Ammon's horn (tissue), 1 donor: Measurements from ENCODE around the gene FAM120A.
"Not testable (repeated sequence)": the region's sequence is repeated elsewhere in the genome, so short reads cannot be mapped to it uniquely, and the experiment has no call there.

Experiments
- DNase-seq: peaks from one replicate; pipeline ENCODE4 v3.0.0-alpha.2; 2016; ENCODE audit warnings: low spot score

The FAM120A gene

DNA sequence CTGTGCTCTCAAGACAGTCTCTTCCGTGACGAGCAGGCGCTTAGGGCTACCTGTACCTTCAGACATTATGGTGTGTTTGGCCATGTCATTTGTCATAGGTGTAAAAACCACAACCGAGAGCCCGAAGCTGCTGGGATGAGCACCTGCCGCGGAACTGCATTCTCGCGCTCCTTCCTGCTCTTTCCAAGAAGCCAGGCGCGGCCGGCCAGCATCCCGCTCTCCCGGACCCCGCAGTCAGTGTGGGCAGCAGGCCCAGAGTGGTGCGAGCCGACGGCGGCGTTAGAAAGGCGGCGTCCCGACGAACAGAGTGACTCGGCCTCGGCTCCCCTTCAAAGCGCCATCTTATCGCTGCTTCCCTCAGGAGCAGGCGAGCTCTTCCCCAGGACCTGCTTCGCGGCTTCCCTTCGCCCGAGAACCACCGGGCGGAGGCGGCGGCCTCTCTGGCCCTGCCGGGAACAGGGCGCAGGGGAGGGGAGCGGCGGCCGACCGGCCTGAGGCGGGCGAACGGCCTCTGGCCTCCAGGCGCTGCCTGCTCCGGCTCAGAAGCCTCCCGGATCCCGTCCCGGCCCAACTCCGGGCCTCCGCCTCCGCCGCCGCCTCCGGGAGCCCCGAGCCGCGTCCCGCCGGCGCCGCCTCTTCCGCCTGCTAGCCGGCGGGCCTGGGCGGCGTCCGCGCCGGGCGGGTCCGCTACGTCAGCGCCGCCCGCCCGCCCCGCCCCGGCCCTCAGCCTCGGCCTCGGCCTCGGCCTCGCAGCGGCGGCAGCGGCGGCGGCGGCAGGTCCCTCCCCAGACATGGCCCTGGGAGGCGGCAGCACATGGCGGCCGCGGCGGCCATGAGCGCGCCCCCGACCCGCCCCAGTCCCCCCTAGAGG, at the start of gene FAM120A:
Gene FAM120A, plus strand, starts transcription at position 741 of the 871 bp plus-strand sequence. CDS start 231 bp downstream, outside the sequence.
- DNase-seq = peak; percentile 79

- no peak for DNase-seq
Observed at GRCh38 chr9:93406371-93406770, 45.1 kb upstream of the FAM120A start.

- DNase-seq = no peak
Observed at GRCh38 chr9:93413530-93413929, 38.0 kb upstream of the FAM120A start.

DNA sequence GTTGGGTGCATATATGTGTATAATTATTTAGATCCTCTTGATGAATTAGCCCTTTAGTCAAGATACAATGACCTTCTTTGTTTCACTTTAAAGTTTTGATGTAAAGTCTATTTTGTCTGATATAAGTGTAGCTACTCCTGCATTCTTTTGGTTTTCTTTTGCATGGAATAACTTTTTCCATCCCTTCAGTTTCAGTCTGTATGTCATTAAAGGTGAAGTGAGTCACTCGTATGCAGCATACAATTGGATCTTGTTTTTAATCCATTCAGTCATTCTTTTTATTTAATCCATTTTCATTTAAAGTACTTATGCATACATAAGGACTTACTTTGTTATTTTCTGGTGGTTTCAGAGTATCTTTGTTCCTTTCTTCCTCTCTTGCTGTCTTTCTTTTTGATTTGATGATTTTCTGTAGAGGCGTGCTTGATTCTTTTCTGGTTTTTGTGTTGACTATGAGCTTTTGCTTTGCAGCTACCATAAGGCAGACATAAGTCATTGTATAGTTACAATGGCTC, 36.3 kb upstream of the FAM120A start:
- no peak for DNase-seq

DNA sequence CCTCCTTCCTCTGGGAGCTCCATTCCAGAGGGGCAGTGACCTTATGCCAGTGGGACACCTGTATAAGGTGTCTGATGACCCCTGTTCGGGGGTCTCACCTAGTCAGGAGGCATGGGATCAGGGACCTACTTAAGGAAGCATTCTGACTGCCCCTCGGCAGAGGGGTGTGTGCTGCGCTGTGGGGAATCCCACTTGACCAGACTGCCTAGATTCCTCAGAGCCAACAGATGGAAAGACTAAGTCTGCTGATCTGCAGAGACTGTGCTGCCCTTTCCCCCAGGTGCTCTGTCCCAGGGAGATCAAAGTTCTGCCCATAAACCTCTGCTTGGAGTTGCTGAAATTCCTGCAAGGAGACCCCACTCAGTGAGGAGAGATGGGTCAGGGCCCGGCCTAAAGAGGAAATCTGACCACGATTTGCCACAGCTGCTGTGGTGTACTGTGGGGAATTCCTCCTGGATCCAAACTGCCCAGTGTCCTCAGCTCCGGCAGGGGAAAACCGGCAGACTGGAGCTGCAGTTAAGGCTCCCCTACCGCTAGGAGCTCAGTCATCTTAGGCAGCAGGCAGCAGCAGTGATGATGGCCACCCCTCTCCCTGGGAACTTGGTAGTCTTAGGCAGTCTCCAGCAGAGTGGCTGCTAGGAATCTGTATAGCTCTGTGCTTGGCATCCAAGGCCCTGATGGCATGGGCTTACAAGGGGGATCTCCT, 34.8 kb upstream of the FAM120A start:
- DNase-seq = no peak

GRCh38 chr9:93417538-93417937, 33.9 kb upstream of the FAM120A start:
- DNase-seq = no peak

- no peak for DNase-seq
Observed at GRCh38 chr9:93419023-93419422, 32.5 kb upstream of the FAM120A start.

GRCh38 chr9:93422977-93423616, 28.4 kb upstream of the FAM120A start:
- no peak for DNase-seq

DNA sequence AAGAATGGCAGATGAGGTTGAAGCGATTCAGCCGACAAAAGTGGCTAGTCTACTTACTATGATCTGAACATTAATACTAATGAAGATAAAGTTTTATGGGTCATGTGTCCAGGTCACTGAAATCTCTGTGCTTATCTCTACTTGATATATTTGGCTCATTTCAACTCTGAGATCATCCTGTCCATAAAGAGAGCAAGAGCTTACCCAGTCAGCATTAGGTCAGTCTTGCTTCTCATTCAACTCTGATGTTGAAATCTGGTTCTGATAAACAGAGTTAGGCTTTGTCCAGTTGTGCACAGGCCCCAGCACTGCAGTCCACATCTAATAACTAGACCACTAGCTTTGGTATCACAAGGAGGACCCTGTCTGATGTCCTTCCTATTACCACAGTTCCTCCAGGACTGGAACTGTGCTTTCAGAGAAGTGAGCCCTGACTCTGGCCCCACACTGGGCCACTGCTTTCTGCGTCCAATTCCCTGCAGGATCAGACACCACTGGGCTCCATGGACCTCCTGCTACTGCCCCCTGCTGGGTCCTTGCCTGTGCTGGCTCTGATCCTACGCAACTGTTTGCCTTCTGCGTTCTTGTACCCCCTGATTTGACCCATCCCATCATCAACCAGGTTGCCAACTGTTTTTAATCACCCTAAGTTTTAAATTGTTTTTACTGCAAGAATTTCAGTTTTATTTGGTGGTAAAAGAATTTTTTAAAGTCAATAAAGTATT, 23.7 kb upstream of the FAM120A start:
- no peak for DNase-seq

DNA sequence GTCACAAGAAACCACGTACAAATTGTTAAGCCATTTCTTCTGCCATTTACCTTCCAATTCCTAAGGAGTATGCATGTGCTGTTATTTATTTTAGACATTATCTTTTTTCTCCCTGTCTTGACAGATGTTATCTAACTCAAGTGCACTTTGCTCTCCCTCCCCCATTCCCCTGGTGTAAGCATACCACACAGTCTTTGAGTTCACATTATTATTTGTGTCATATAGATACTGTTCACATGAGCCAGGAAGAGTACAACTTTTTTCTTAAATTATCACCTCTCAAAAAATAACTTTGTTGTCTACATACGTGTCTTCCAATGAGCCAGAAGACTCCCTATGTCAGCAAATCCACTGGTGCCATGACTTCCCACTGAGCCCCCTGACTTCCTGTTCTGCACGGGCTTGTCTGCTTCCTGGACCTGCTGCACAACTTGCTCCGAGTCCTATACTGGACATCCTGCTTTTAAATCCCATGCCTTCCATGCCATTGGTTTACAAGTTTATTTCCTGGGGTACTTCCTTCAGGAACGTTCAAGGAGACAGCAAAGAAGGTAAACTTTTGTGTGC, 19.9 kb upstream of the FAM120A start:
- peak; percentile 18 for DNase-seq

- DNase-seq = no peak
Observed at GRCh38 chr9:93432964-93433363, 18.5 kb upstream of the FAM120A start.

- no peak for DNase-seq
Observed at GRCh38 chr9:93434056-93434455, 17.4 kb upstream of the FAM120A start.

DNA sequence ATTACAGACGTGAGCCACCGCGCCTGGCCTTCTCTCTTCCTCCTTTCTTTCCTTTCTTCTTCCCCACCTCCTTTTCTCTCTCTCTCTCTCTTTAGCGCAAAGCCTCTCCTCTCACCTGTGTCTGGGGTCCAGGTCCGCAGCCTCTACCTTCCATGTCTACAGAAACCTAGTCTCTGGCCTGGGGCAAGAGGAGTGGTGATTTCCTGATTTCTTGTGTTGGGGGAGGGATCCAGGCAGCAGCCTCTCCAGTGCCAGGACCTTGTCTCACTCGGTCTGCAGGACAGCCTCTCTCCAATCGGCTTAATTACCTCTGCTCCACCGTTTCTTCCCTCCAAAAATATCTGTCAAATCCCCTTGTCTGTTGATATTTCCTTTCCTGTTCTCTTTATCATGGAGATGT, 16.1 kb upstream of the FAM120A start:
- no peak for DNase-seq

- DNase-seq = no peak
Observed at GRCh38 chr9:93436218-93436617, 15.3 kb upstream of the FAM120A start.

GRCh38 chr9:93436655-93437407, 14.7 kb upstream of the FAM120A start:
- DNase-seq = no peak

- DNase-seq = peak; percentile 12
Observed at GRCh38 chr9:93437996-93438395, 13.5 kb upstream of the FAM120A start.

DNA sequence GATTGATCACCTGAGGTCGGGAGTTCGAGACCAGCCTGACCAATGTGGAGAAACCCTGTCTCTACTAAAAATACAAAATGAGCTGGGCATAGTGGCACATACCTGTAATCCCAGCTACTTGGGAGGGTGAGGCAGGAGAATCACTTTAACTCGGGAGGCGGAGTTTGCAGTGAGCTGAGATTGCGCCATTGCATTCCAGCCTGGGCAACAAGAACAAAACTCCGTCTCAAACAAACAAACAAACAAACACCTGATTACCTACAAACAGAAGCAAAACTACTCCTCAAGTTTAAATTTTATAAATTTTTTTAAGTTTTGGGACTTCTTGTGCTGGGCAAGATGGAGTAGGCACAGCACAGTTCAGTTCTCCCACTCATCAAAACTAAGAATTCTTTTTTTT, 12.2 kb upstream of the FAM120A start:
- not testable (repeated sequence) for DNase-seq

- DNase-seq = no peak
Observed at GRCh38 chr9:93440896-93441580, 10.4 kb upstream of the FAM120A start.

DNA sequence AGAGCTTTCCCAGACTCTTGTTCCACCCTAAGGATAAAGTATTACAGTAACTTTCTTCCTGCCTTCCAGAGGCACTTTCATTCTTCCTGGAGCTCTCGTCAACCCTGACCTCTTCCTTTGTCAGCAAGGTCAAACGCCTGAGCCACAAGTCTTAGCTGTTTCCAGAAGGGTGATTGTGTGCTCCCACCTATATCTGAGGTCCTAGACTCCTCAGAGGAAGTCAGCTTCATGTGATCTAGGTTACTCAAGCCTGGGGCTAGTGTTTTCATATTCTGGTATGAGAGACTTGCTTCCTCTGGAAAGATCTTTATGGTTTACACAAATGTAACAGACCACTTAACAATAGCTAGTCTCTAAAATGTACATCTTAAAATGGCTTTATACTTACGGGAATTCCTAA, 5.4 kb upstream of the FAM120A start:
- no peak for DNase-seq

- DNase-seq = no peak
Observed at GRCh38 chr9:93447655-93448054, 3.8 kb upstream of the FAM120A start.
